ENCODE results near the gene SEZ6L2.
"Not testable (repeated sequence)": the region's sequence is repeated elsewhere in the genome, so short reads cannot be mapped to it uniquely, and the experiment has no call there.

Gene SEZ6L2

DNA sequence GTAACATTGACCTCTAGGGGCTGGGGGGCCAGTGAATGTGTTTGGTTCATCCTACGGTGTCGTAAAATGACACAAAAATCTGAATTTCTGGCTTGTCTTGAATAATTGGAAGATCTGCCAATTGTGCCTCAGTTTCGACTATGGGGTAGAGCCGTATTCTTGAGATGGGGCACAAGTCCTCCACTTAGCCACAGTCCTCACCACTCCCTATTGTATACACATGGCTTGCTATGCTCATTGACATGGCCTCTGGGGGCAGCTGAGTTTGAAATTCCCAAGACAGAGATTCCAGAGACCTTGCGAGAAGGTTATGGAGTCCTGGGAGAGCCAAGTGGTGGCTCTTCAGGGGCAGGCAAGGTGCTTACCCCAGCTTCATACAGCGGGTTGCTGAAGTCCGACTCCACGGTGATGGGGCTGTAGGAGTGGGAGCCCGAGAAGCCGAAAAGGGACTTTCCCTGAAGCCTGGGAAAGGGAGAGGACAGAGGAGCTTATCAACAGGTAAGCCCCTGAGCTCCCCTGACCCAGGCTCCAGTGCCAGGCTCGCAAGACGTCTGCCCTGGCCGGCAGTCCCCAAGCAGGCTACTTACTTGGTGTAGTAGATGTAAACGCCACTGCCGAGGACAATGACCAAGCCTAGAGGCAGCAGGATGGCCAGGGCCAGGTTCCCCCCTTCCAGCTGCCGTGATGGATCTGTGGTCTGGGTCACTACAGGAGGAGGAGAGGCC lies 27.4 kb downstream of the SEZ6L2 start:
- H3K27me3 ChIP-seq = peaks cover 22% of the 10 kb centered on the region
- no peaks in the 10 kb centered on the region for H4K20me1 ChIP-seq
- no peaks in the 10 kb centered on the region for H3K36me3 ChIP-seq
- no peaks in the 10 kb centered on the region for H3K9me3 ChIP-seq
- no peaks in the 10 kb centered on the region for H3K4me1 ChIP-seq
- TF ChIP-seq Cebpa-rat (IDR thresholded peaks at IDR 0.05) = no peak
- H3K4me3 ChIP-seq = no peak overlapping the region
- no peak overlapping the region for H3K27ac ChIP-seq
- H3K4me2 ChIP-seq = no peak overlapping the region
- H3K9ac ChIP-seq = no peak overlapping the region

DNA sequence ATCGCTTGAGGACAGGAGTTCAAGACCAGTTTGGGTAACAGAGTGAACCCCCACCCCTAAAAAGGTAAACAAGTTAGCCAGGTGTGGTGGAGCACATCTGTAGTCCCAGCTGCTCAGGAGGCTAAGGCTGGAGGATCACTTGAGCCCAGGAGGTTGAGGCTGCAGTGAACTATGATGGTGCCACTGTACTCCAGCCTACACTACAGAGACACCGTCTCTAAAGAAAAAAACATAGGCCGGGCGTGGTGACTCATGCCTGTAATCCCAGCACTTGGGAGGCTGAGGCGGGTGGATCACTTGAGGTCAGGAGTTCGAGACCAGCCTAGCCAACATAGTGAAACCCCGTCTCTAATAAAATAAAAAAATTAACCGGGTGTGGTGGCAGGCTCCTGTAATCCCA lies 30.3 kb downstream of the SEZ6L2 start:
- not testable (repeated sequence) for H3K4me1 ChIP-seq, H3K4me3 ChIP-seq, H3K4me2 ChIP-seq, H3K27me3 ChIP-seq, H3K36me3 ChIP-seq, H4K20me1 ChIP-seq, H3K9me3 ChIP-seq, H3K27ac ChIP-seq, H3K9ac ChIP-seq

DNA sequence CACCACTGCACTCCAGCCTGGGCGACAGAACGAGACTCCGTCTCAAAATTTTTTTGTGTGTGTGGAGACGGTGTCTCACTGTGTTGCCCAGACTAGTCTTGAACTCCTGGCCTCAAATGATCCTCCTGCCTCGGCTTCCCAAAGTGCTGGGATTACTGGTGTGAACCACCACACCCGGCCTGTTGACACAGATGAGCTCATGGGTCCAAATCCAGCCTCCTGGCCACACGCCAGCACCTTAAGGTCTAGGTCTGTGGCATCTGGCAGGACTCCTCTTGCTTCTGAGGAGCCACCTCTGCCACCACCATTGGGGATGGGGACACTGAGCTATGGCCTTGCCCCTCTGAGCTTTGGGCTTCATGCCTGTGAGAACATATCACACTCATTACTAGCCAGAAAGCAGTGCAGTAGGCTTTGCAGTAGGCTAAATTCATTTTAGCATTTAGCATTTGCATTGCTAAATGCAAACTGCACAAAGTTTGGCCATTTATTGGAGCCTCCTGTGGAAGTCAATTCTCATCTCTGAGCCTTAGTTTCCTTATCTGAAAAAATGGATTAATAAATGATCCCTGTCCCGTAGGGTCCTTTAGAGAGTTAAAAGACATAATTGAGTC lies 30.8 kb downstream of the SEZ6L2 start:
- Histone ChIP-seq H3K9ac (no peak overlapping the region), H4K20me1 (no peaks in the 10 kb centered on the region), H3K4me1 (peaks cover 4% of the 10 kb centered on the region), H3K4me2 (no peak overlapping the region), H3K36me3 (no peaks in the 10 kb centered on the region), H3K27me3 (no peaks in the 10 kb centered on the region), H3K27ac (no peak overlapping the region), H3K9me3 (no peaks in the 10 kb centered on the region), H3K4me3 (no peak overlapping the region)
- no peak for TF ChIP-seq Cebpa-rat (IDR thresholded peaks at IDR 0.05)

DNA sequence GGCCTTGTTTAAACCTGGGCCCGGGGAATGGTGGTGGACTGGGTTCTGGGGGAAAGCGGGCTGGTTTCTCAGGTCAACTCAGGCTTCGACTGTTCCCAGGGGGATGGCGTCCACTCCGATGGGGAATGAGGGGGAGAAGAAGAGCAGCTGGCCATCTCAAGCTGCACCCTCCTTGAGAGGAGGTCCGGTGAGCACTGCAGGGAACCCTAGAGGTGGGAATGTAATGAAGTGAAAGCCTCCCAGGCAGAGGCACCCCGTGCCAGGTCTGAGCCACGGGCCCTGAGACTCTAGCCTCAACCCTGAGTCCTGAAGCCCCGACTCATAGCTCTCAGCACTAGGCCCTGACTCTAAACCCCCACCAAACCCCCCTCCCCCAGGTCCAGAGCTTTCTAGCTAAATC lies 35.1 kb downstream of the SEZ6L2 start:
- Histone ChIP-seq H3K4me3 (no peak overlapping the region), H3K4me2 (peak overlapping the region; percentile 94; the same call in 1 of the 2 replicates), H3K27ac (no peak overlapping the region)

DNA sequence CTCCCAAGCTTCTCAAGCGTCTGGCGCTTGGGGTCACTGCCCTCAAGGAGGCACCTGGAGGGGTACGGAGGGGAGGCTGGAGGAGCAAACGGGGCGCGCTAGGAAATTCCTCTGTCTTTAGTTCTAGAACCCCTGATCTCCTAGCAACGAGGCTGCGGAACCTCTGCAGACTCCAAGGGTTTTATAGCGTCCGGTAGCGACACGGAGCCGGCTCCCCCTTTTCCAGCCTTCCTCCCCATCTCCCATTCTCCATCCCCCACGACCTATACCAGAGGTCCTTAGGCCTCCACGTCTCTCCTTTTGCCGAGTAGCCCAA lies 35.7 kb downstream of the SEZ6L2 start:
- no peaks in the 10 kb centered on the region for H3K9me3 ChIP-seq
- H3K36me3 ChIP-seq = peaks cover 29% of the 10 kb centered on the region
- peaks cover 17% of the 10 kb centered on the region; the same call in 1 of the 2 replicates for H4K20me1 ChIP-seq
- peak overlapping the region; percentile 94 for H3K4me2 ChIP-seq
- peak overlapping the region; percentile 99 for H3K27ac ChIP-seq
- no peaks in the 10 kb centered on the region for H3K27me3 ChIP-seq
- no peak for TF ChIP-seq Cebpa-rat (IDR thresholded peaks at IDR 0.05)
- peaks cover 21% of the 10 kb centered on the region for H3K4me1 ChIP-seq
- peak overlapping the region; percentile 95; the same call in 1 of the 2 replicates for H3K9ac ChIP-seq
- no peak overlapping the region for H3K4me3 ChIP-seq

More for the DNA sequence above, 35.1 kb downstream of the SEZ6L2 start:
- Histone ChIP-seq H3K4me1 (peaks cover 21% of the 10 kb centered on the region), H3K9ac (no peak overlapping the region), H3K27me3 (no peaks in the 10 kb centered on the region), H3K36me3 (peaks cover 23% of the 10 kb centered on the region), H3K9me3 (no peaks in the 10 kb centered on the region), H4K20me1 (peaks cover 17% of the 10 kb centered on the region; the same call in 1 of the 2 replicates)
- TF ChIP-seq Cebpa-rat (IDR thresholded peaks at IDR 0.05) = no peak

DNA sequence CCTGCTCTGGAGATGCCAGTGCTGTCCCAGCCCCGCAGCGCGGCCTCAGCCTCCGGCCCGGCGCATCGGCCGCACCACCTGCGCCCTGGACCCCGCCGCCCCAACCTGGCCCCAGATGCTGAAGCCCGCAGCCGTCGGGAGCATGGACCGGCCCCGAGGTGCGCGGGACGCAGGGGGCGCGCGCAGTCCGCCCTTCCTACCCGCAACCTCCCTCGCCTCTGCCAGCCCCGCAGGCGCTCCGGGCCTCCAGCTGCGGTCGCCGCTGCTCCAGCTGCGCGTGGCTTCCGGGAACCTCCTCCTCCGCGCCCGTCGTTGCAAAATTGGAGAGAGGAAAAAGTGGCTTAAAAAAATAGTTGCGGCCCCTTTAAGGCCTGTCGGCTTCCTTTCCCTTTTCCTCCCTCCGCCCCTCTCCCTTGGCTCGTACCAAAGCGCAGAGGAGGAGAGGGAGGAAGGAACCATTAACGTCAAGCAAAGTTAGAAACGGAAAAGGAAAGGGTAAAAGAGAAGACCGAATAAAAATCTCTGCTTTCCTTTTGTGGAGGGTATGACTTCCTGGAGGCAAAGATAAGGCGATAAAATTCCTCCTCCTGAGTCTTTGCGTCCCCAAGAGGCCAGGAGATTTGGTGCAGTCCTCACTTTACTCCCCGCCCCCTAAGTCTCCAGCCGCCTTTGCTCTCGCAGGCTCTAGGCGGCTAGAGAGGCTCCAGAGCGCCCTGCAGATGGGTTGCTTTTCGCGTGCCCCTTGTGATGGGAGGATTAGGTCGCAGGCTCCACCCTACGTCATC lies 36.3 kb downstream of the SEZ6L2 start, which contains the start of gene CDIPT:
TSS of gene CDIPT (minus strand) at position 343 of the 785 bp plus-strand sequence. CDS start 369 bp downstream, outside the sequence.
- Histone ChIP-seq H3K36me3 (peaks cover 35% of the 10 kb centered on the region), H3K27me3 (no peaks in the 10 kb centered on the region), H3K4me3 (peak within 1 kb of the TSS; percentile 82), H3K4me1 (peaks cover 21% of the 10 kb centered on the region), H3K9ac (peak within 1 kb of the TSS; percentile 95), H3K9me3 (no peaks in the 10 kb centered on the region), H4K20me1 (peaks cover 17% of the 10 kb centered on the region; the same call in 1 of the 2 replicates), H3K27ac (peak within 1 kb of the TSS; percentile 99), H3K4me2 (peak within 1 kb of the TSS; percentile 94)
- no peak for TF ChIP-seq Cebpa-rat (IDR thresholded peaks at IDR 0.05)

DNA sequence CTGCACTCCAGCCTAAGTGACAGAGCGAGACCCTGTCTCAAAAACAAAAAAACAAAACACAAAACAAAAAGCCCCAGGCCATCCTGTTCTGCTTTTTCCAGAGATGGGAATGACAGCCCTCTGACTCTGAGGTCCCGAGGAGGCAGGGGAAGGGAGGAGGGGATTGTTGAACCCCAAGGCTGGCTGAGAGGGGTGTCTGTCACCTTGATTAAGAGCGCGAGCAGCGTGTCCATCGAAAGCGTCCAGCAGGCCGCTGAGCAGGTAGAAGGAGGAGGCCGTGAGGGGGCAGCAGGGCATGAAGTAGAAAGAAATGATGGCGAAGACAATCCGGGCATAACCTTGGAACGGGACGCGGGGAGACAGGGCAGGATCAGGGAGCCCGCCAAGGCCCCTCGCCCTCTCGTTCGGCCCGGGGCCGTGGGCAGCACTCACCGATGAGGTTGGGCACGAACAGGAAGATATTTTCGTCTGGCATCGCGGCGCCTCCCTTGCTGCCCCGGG lies 36.9 kb downstream of the SEZ6L2 start:
- peak overlapping the region; percentile 82 for H3K4me3 ChIP-seq
- H3K9me3 ChIP-seq = no peaks in the 10 kb centered on the region
- H3K27ac ChIP-seq = peak overlapping the region; percentile 99
- TF ChIP-seq Cebpa-rat (IDR thresholded peaks at IDR 0.05) = no peak
- H3K9ac ChIP-seq = peak overlapping the region; percentile 95
- peaks cover 35% of the 10 kb centered on the region for H3K36me3 ChIP-seq
- H4K20me1 ChIP-seq = peaks cover 17% of the 10 kb centered on the region; the same call in 1 of the 2 replicates
- H3K4me2 ChIP-seq = peak overlapping the region; percentile 94
- no peaks in the 10 kb centered on the region for H3K27me3 ChIP-seq
- peaks cover 26% of the 10 kb centered on the region for H3K4me1 ChIP-seq

DNA sequence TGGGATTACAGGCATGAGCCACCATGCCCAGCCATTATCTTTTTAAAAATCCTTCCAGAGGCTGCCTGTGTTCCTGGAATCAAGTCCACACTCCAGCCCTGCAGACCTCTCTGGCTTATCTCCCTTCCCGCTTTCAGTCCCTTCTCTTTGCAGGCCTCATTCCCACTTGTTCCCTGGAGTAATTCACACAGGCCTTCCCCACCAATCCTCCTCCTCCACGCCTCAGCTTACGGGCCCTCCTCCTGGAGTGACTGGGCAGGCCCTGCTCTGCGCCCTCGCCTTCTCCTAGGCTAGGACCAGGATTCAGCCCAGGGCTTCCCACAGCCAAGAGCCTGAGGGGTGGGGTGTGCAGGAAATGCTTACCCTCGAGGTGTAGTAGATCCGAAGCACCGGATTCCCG lies 39.1 kb downstream of the SEZ6L2 start:
- Histone ChIP-seq H4K20me1 (peaks cover 17% of the 10 kb centered on the region; the same call in 1 of the 2 replicates), H3K27me3 (no peaks in the 10 kb centered on the region), H3K4me3 (no peak overlapping the region), H3K4me1 (peaks cover 44% of the 10 kb centered on the region), H3K36me3 (peaks cover 35% of the 10 kb centered on the region), H3K9ac (0 out of 2 replicates have a peak overlapping the region, but pooled peaks have one; percentile 5), H3K4me2 (no peak overlapping the region), H3K27ac (no peak overlapping the region), H3K9me3 (no peaks in the 10 kb centered on the region)
- TF ChIP-seq Cebpa-rat (IDR thresholded peaks at IDR 0.05) = no peak

DNA sequence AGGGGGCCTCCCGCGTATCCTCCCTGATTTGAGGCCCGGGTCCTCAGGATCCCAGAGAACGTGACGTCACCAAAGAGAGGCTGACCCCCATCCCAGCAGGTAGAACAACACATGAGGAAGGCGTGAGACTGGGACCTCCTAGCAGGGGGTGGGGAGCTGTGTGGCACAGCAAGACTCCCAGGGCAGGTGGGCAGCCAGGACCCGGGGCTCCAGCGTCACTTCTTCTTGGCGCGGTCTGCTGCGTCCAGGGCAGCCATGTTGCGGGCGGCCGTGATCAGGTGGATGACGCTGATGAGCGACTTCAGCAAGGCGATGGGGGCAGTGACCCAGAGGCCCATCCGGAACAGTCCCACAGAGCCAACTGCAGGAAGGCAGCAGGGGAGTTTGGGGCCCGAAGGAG lies 40.4 kb downstream of the SEZ6L2 start:
- H3K4me1 ChIP-seq = peaks cover 44% of the 10 kb centered on the region
- peaks cover 35% of the 10 kb centered on the region for H3K36me3 ChIP-seq
- no peak overlapping the region for H3K27ac ChIP-seq
- no peak overlapping the region for H3K9ac ChIP-seq
- no peak overlapping the region for H3K4me2 ChIP-seq
- no peak for TF ChIP-seq Cebpa-rat (IDR thresholded peaks at IDR 0.05)
- no peak overlapping the region for H3K4me3 ChIP-seq
- no peaks in the 10 kb centered on the region for H3K27me3 ChIP-seq
- H4K20me1 ChIP-seq = peaks cover 17% of the 10 kb centered on the region; the same call in 1 of the 2 replicates
- no peaks in the 10 kb centered on the region for H3K9me3 ChIP-seq

All from BLaER1 (cell line).